Measurements from ENCODE around the gene DDC.

DDC gene

GRCh38 chr7:50455658-50456057 is 109.5 kb downstream of the DDC start:
- no peak for DNase-seq (ENCODE audit: low spot score)

- no peak for DNase-seq (ENCODE audit: low spot score)
Measured at GRCh38 chr7:50454968-50455367, 110.2 kb downstream of the DDC start.

GRCh38 chr7:50450590-50451032 is 114.6 kb downstream of the DDC start:
- peak; percentile 24 for DNase-seq (ENCODE audit: low spot score)

- peak; percentile 93 for DNase-seq (ENCODE audit: low spot score)
Measured at GRCh38 chr7:50449881-50450589, 115.2 kb downstream of the DDC start, which contains the start of gene FIGNL1. TSS of gene FIGNL1 (minus strand) at chr7:50450350. CDS start at chr7:50447287, 3,063 bp downstream.

- no peak for DNase-seq (ENCODE audit: low spot score)
Measured at GRCh38 chr7:50449501-50449880, 115.7 kb downstream of the DDC start.

GRCh38 chr7:50448823-50449222 is 116.4 kb downstream of the DDC start:
- no peak for DNase-seq (ENCODE audit: low spot score)

GRCh38 chr7:50446542-50446960 is 118.7 kb downstream of the DDC start:
- peak; percentile 16 for DNase-seq (ENCODE audit: low spot score)

GRCh38 chr7:50436133-50436806 is 128.9 kb downstream of the DDC start:
- peak; percentile 46 for DNase-seq (ENCODE audit: low spot score)

- no peak for DNase-seq (ENCODE audit: low spot score)
Measured at GRCh38 chr7:50431722-50432305, 133.4 kb downstream of the DDC start.

- DNase-seq (ENCODE audit: low spot score): no peak
Measured at GRCh38 chr7:50431316-50431715, 133.9 kb downstream of the DDC start.

- DNase-seq (ENCODE audit: low spot score): no peak
Measured at GRCh38 chr7:50428911-50429310, 136.3 kb downstream of the DDC start.

- DNase-seq (ENCODE audit: low spot score): no peak
Measured at GRCh38 chr7:50427518-50427917, 137.7 kb downstream of the DDC start.

GRCh38 chr7:50426280-50427045 is 138.7 kb downstream of the DDC start:
- DNase-seq (ENCODE audit: low spot score): no peak

GRCh38 chr7:50425318-50425717 is 139.9 kb downstream of the DDC start:
- no peak for DNase-seq (ENCODE audit: low spot score)

- DNase-seq (ENCODE audit: low spot score): no peak
Measured at GRCh38 chr7:50423860-50424259, 141.3 kb downstream of the DDC start.

GRCh38 chr7:50422858-50423257 is 142.3 kb downstream of the DDC start:
- DNase-seq (ENCODE audit: low spot score): no peak

- DNase-seq (ENCODE audit: low spot score): no peak
Measured at GRCh38 chr7:50421043-50421442, 144.2 kb downstream of the DDC start.

GRCh38 chr7:50418526-50419290 is 146.5 kb downstream of the DDC start:
- no peak for DNase-seq (ENCODE audit: low spot score)

GRCh38 chr7:50418086-50418515 is 147.1 kb downstream of the DDC start:
- peak; percentile 88 for DNase-seq (ENCODE audit: low spot score)

- no peak for DNase-seq (ENCODE audit: low spot score)
Measured at GRCh38 chr7:50416527-50417182, 148.6 kb downstream of the DDC start.

- DNase-seq (ENCODE audit: low spot score): no peak
Measured at GRCh38 chr7:50415844-50416364, 149.3 kb downstream of the DDC start.

All from AG20443 (cell line).